ENCODE measurements around the gene PCSK1N.

GRCh38 chrX:48785186-48785539 lies 50.2 kb downstream of the PCSK1N start:
- TF ChIP-seq GATA3 (IDR thresholded peaks at IDR 0.05; ENCODE audit: low read depth, low read length) = no peak
- TF ChIP-seq GATA2 (IDR thresholded peaks at IDR 0.05; ENCODE audit: low read depth, low read length) = no peak
